ENCODE data around the gene ADAMTS14. TPM values are rescaled to one million over a fixed set of nuclear protein-coding genes. Genes with fewer than 3 reads are reported as not detected.
"Not testable (repeated sequence)": the region's sequence is repeated elsewhere in the genome, so short reads cannot be mapped to it uniquely, and the experiment has no call there.

ADAMTS14 gene
- polyA plus RNA-seq, 1 donor (not counting 4 experiments of a cell fraction or from before 2014, with no cell fraction given), result 0.09 TPM

DNA sequence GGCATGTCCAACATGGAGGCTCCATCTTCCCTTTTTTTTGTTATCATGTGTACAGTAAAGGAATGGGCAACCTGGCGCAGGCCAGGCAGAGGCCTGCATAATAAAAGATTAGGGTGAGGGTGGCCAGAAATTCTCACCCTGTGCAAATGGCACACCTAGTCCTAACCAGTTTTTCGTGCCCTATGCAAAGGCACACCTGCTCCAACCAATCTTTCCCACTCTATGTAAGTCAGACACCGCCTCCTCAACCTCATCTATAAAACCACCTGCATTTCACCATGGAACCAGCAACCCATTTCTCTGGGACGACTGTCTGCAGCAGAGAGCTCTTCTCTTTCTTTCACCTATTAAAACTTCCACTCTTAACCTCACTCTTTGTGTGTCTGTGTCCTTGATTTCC lies 96.8 kb downstream of the ADAMTS14 start:
- H3K4me1 ChIP-seq (ENCODE audit: control insufficient read depth, extremely low read depth, insufficient read depth, low read length), result no peaks in the 10 kb centered on the region
- no peak overlapping the region for H3K27ac ChIP-seq (ENCODE audit: control insufficient read depth, insufficient read depth, low read length)
- H3K4me3 ChIP-seq (ENCODE audit: control insufficient read depth in 2 of 3, extremely low read depth in 1 of 3, insufficient read depth in 2 of 3, low read depth in 1 of 3, low read length in 3 of 3), result no peak overlapping the region
- no peak for FAIRE-seq
- H3K4me2 ChIP-seq (ENCODE audit: control insufficient read depth, extremely low read depth, insufficient read depth, low read depth, low read length), result no peak overlapping the region
- peaks cover 13% of the 10 kb centered on the region for H3K27me3 ChIP-seq (ENCODE audit: control insufficient read depth, extremely low read depth, insufficient read depth, low read length)
- no peaks in the 10 kb centered on the region for H3K36me3 ChIP-seq (ENCODE audit: control insufficient read depth in 2 of 2, extremely low read depth in 1 of 2, insufficient read depth in 2 of 2, low read length in 2 of 2)
- dilution Hi-C loops (cut with MboI; ENCODE audit: extremely low pct_ligation_motif_present, low sequenced_read_pairs), result no loop called here
- no peak for TF ChIP-seq EZH2 (IDR thresholded peaks at IDR 0.05; ENCODE audit: low read length)
- no peak for TF ChIP-seq CTCF (optimal IDR thresholded peaks at IDR 0.05 in 1 of 3, IDR thresholded peaks at IDR 0.05 in 1 of 3, conservative IDR thresholded peaks at IDR 0.05 in 1 of 3; ENCODE audit: extremely low read depth in 1 of 3, insufficient read depth in 2 of 3, low read length in 3 of 3)
- no peaks in the 10 kb centered on the region for H3K79me2 ChIP-seq (ENCODE audit: control insufficient read depth, insufficient read depth, low read length)
- no peaks in the 10 kb centered on the region for H3K9me3 ChIP-seq (ENCODE audit: control insufficient read depth, low read depth, low read length)
- no peak overlapping the region for H3K9ac ChIP-seq (ENCODE audit: control insufficient read depth, extremely low read depth, insufficient read depth, low read length)
- no peak for DNase-seq (ENCODE audit: low read depth, low spot score)
- H3K9me1 ChIP-seq (ENCODE audit: control insufficient read depth, extremely low read depth, insufficient read depth, low read length), result no peaks in the 10 kb centered on the region
- H4K20me1 ChIP-seq (ENCODE audit: control insufficient read depth, extremely low read depth, insufficient read depth, low read length), result no peaks in the 10 kb centered on the region
- H2AFZ ChIP-seq (ENCODE audit: control insufficient read depth, low read length), result no peak overlapping the region

DNA sequence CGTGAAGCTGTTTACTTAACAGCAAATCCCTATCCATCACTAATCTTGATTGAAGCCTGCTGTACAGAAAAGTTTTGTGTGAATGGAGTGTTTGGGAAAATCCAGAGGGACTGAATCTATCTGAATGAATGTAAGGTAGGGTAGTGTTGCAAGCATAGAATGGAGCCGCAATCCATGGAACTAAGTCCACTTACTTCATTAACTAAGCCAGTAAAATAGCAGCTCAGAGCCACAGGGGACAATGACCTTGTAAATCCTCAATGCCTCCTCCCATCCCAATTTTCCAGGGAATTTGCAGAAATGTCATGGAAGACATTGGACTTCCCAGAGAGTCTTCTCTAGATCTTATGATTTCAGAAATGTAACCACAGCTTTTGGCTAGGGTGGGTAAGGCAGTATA lies 97.7 kb downstream of the ADAMTS14 start:
- Histone ChIP-seq H3K27me3 (ENCODE audit: control insufficient read depth, extremely low read depth, insufficient read depth, low read length) (peaks cover 14% of the 10 kb centered on the region), H3K4me2 (ENCODE audit: control insufficient read depth, extremely low read depth, insufficient read depth, low read depth, low read length) (no peak overlapping the region), H3K9me3 (ENCODE audit: control insufficient read depth, low read depth, low read length) (no peaks in the 10 kb centered on the region), H3K4me1 (ENCODE audit: control insufficient read depth, extremely low read depth, insufficient read depth, low read length) (no peaks in the 10 kb centered on the region), H3K79me2 (ENCODE audit: control insufficient read depth, insufficient read depth, low read length) (no peaks in the 10 kb centered on the region), H3K9ac (ENCODE audit: control insufficient read depth, extremely low read depth, insufficient read depth, low read length) (no peak overlapping the region), H3K4me3 (ENCODE audit: control insufficient read depth in 2 of 3, extremely low read depth in 1 of 3, insufficient read depth in 2 of 3, low read depth in 1 of 3, low read length in 3 of 3) (no peak overlapping the region), H4K20me1 (ENCODE audit: control insufficient read depth, extremely low read depth, insufficient read depth, low read length) (no peaks in the 10 kb centered on the region), H3K36me3 (ENCODE audit: control insufficient read depth in 2 of 2, extremely low read depth in 1 of 2, insufficient read depth in 2 of 2, low read length in 2 of 2) (no peaks in the 10 kb centered on the region), H3K27ac (ENCODE audit: control insufficient read depth, insufficient read depth, low read length) (no peak overlapping the region), H2AFZ (ENCODE audit: control insufficient read depth, low read length) (no peak overlapping the region), H3K9me1 (ENCODE audit: control insufficient read depth, extremely low read depth, insufficient read depth, low read length) (no peaks in the 10 kb centered on the region)
- FAIRE-seq (no peak), DNase-seq (ENCODE audit: low read depth, low spot score) (no peak)
- TF ChIP-seq CTCF (optimal IDR thresholded peaks at IDR 0.05 in 1 of 3, IDR thresholded peaks at IDR 0.05 in 1 of 3, conservative IDR thresholded peaks at IDR 0.05 in 1 of 3; ENCODE audit: extremely low read depth in 1 of 3, insufficient read depth in 2 of 3, low read length in 3 of 3), result no peak
- no peak for TF ChIP-seq EZH2 (IDR thresholded peaks at IDR 0.05; ENCODE audit: low read length)
- dilution Hi-C loops (cut with MboI; ENCODE audit: extremely low pct_ligation_motif_present, low sequenced_read_pairs), result no loop called here

DNA sequence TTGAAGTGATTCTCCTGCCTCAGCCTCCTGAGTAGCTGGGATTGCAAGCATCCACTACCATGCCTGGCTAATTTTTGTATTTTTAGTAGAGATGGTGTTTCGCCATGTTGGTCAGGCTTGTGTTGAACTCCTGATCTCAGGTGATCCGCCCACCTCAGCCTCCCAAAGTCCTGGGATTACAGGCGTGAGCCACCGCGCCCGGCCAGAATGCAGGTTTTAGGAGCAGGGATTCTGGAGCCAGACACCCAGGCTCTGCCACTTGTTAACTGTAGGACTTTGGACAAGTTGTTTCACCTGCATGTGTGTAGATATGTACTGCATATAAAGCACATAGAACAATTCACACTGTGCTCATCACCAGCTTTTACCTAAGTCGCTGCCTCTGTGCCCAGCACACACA lies 98.2 kb downstream of the ADAMTS14 start:
- H3K4me3 ChIP-seq (ENCODE audit: control insufficient read depth in 2 of 3, extremely low read depth in 1 of 3, insufficient read depth in 2 of 3, low read depth in 1 of 3, low read length in 3 of 3); FAIRE-seq; dilution Hi-C loops (cut with MboI; ENCODE audit: extremely low pct_ligation_motif_present, low sequenced_read_pairs): not testable (repeated sequence)

More for the DNA sequence above, 98.2 kb downstream of the ADAMTS14 start:
- not testable (repeated sequence) for H3K36me3 ChIP-seq (ENCODE audit: control insufficient read depth in 2 of 2, extremely low read depth in 1 of 2, insufficient read depth in 2 of 2, low read length in 2 of 2); H3K4me2 ChIP-seq (ENCODE audit: control insufficient read depth, extremely low read depth, insufficient read depth, low read depth, low read length); H4K20me1 ChIP-seq (ENCODE audit: control insufficient read depth, extremely low read depth, insufficient read depth, low read length); H3K9me3 ChIP-seq (ENCODE audit: control insufficient read depth, low read depth, low read length); H3K4me1 ChIP-seq (ENCODE audit: control insufficient read depth, extremely low read depth, insufficient read depth, low read length); H3K9ac ChIP-seq (ENCODE audit: control insufficient read depth, extremely low read depth, insufficient read depth, low read length); H3K79me2 ChIP-seq (ENCODE audit: control insufficient read depth, insufficient read depth, low read length); H2AFZ ChIP-seq (ENCODE audit: control insufficient read depth, low read length); H3K27ac ChIP-seq (ENCODE audit: control insufficient read depth, insufficient read depth, low read length); H3K9me1 ChIP-seq (ENCODE audit: control insufficient read depth, extremely low read depth, insufficient read depth, low read length); DNase-seq (ENCODE audit: low read depth, low spot score)
- peaks cover 16% of the 10 kb centered on the region for H3K27me3 ChIP-seq (ENCODE audit: control insufficient read depth, extremely low read depth, insufficient read depth, low read length)
